ENCODE measurements around the gene CLIC4. TPM values are rescaled to one million over a fixed set of nuclear protein-coding genes. Genes with fewer than 3 reads are reported as not detected.
"Not testable (repeated sequence)": the region's sequence is repeated elsewhere in the genome, so short reads cannot be mapped to it uniquely, and the experiment has no call there.

CLIC4 gene
- polyA plus RNA-seq (2013, experiment 1 of 2; ENCODE audit: insufficient read length) = 536 TPM
- 537 TPM for polyA plus RNA-seq (2013, experiment 2 of 2; ENCODE audit: insufficient read length)

DNA sequence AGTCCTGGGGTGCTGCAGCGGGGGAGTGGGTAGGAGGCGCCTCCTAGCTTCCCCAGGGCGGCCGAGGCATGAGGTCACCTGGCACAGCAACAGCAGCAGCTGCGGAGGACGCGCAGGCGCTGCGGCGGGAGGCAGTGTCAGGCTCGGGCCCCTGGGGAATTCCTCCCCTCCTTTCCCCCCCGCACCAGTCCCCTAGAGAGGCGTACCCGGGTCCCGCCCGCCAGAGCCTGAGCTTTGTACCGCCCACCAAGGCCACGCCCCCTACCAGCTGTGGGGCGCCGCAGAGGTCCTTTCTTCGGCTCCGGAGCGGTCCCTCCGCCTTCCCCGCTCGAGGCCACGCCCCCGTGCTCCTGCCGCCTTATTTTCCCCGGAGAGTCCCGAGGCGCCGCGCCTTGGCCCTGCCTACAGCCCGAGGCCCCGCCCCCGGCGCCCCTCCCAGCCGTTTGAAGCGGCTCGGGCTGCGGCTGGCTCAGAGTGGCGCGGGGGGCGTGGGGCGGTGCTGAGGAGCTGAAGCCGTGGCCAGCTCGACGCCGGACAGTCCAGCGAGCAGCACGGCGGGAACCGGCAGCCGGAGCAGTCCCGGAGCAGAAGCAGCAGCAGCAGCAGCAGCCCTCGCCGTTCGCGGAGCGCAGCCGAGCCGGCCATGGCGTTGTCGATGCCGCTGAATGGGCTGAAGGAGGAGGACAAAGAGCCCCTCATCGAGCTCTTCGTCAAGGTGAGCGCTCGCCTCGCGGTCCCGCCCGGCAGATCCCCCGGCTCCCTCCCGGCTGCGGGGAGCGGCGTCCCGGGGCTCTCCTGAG, at the start of gene CLIC4:
CLIC4 (plus strand) TSS at position 537 of the 800 bp plus-strand sequence; CDS start at position 644, 107 bp downstream.
- DNase-seq = peak; percentile 99

DNA sequence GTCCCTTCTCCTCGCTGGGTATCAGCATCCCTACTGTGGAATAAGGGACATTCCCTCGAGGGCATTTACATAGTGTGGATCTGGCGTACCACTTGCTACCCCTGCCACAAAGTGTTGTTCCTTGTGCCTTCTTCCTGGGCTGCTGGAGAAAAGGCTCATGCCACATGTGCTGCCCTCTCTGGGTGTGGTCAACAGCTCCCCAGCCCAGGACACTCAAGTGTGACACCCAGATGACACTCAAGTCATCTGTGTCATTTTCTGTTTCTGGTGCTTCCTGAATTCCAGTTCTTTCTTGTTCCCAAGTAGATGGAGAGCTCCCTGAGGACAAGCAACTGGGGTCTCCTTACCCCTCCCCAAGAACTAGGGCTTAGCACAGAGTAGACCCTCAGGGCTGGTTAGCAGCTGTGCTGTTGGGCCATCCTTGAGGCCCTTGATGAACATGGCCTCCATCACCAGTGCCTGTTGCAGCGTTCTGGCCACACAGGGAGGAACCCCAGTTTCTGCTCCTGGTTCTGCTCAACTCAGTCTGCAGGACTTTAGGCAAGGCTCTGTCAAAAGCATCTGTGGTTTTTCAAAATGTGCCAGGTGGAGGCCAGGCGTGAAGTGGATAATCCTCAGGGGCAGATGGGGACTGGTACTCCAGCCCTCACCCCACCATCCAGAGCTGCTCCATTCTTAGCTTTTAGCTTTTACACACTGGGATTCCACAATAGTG, 49.0 kb upstream of the CLIC4 start:
- no peak for DNase-seq

DNA sequence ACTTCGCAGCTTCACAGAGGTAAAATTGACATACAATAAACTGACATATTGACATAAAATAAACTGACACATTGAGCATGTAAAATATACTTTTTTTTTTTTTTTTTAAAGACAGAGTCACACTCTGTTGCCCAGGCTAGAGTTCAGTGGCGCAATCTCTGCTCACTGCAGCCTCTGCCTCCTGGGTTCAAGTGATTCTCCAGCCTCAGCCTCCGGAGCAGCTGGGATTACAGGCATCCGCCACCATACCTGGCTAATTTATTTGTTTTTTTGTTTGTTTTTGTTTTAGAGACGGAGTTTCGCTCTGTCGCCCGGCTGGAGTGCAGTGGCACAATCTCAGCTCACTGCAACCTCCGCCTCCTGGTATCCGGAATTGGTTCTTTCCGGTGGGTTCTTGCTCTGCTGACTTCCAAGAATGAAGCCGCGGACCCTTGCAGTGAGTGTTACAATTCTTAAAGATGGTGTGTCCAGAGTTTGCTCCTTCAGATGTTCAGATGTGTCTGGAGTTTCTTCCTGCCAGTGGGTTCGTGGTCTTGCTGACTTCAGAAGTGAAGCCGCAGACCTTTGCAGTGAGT, 48.4 kb upstream of the CLIC4 start:
- no peak for DNase-seq

DNA sequence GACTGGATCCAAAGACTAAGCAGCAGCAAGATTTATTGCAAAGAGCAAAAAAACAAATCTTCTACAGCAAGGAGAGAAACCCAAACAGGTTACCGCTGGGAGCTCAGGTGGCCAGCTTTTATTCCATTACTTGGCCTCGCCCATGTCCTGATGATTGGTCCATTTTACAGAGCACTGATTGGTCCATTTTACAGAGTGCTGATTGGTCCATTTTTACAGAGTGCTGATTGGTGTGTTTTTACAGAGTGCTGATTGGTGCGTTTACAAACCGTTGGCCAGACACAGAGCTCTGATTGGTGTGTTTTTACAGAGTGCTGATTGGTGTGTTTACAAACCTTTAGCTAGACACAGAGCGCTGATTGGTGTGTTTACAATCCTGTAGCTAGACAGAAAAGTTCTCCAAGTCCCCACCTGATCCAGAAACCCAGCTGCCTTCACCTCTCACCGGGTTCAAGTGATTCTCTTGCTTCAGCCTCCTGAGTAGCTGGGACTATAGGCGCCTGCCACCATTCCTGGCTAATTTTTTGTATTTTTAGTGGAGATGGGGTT, 47.7 kb upstream of the CLIC4 start:
- DNase-seq = not testable (repeated sequence)

DNA sequence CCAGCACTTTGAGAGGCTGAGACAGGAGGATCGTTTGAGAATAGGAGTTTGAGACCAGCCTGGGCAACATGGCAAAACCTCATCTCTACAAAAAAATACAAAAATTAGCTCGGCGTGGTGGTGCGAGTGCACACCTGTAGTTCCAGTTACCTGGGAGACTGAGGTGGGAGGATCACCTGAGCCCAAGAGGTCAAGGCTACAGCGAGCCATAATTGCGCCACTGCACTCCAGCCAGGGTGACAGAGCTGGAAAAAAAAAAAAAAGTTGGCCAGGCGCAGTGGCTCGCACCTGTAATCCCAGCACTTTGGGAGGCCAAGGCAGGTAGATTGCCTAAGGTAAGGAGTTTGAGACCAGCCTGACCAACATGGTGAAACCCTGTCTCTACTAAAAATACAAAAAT, 46.9 kb upstream of the CLIC4 start:
- DNase-seq = not testable (repeated sequence)

DNA sequence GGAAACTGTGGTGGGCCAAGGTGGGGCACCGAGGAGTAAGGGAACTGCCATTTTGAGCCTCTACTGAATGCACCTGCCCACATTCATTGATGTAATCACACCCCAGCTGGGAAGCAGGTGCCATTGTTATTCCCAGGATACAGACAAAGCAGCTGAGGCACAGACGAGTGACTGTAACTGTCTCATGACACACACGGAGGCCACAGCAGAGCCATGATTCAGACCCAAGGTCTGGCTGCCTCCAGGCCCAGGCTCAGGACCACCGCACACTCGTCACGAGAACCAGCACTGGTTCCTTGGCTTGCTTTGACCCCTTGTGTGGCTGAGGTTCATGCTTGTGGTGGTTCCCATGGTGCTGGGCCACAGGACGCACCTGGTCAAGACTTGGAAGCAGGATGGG, 45.6 kb upstream of the CLIC4 start:
- no peak for DNase-seq

DNA sequence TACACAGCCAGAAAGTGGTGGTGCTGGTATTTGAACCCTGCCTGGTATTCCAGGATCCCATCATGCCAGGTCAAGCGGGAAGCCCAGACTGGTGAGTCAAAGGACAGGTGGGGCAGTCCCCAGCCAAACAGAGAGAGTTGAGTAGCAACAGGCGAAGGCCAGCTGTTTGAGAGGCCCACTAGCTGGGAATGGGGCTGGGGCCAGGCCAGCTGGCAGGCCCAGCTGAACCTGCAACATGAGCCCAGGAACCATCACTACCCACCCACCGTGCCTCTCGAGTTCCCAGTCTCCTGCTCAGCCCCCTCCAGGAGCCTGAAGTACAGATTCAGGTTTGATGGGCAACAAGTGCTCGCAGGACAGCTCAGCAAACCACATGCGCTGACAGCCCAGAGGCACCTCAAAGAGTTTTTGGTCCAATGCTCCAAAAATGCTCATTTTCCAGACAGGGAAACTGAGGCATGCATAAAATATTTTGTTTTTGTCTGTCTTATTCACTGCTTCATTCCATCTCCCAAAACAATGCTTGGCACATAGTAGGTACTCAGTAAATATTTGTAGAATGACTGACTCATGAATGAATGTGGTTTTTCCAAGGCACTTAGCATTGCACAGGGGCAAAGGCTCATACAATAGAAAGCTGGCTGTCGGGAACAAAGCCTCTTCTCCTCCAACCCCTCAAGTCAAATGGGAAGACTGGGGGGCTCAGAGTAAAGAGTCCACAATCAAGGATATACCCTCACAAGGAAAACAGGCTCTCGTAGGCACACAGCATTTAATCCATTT, 42.5 kb upstream of the CLIC4 start:
- DNase-seq = peak; percentile 45

DNA sequence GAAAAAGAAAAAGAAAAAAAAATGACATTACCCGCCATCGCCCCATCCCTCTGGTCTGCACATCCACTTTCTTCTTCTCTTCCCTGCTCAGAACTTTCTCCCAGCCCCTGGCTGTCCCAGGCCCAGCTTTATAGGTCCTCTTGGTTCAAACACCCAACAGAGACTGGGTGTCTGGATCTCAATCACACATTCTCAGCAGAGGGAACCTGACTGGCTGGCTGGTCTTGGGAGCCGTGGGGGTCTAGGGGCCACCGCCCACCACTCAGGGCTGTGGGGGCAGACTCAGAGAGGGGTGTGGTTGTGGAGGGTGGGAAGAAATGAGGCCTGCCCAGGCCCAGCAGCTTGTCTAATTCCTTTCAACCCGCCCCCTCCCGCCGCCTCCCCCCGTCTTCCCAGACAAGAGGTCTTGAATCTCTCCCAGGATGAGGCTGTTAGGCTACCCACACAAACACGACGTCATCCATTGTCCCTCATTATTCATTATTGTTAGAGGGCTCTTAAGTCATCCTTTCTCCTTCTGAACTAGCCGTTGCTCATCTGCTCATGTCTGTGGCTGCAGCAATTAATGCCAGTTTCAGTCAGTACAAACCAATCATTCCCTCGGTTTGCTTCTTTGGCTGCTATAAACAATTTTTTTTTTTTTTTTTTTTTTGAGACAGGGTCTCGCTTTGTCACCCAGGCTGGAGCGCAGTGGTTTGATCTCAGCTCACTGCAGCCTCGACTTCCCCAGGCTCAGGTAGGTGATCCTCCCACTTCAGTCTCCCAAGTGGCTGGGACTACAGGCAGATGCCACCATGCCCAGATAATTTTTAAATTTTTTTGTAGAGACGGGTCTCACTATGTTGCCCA, 40.6 kb upstream of the CLIC4 start:
- DNase-seq = peak; percentile 80

DNA sequence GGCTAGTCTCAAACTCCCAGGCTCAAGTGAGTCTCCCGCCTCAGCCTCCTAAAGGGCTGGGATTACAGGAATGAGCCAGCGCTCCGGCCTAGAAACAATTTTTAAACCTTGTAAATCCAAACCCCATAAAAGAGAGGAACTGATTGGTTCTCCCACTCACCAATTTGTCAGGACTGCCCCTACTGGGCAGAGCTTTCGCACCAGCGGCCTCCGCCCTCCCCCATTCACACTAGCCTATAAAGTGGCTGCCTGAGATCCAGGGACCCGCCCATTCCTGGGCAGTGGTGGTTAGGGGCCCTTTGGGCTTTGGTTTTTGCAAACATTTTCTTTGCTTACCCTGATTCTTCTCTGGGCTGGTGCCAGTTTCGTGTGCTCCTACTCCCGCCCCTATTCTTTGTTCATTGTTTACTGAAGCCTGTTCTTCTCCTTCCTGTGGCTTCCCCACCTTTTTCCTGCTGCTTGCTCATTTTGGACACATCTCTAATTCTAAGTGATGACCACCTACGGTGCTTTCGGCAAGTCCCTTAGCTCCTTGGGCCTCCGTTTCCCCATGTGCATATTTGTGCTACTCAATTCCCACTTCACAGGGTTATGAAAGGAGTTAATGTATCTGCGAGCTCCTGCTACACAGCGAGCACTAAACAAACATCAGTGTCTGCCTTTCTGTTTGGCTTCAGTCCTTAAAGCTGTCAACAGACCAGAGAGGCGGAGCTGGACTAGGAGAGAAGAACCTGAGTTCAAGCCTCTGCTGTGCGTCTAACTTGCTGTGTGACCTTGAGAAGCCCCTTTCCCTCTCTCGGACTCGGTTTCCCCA, 39.8 kb upstream of the CLIC4 start:
- DNase-seq = peak; percentile 78

DNA sequence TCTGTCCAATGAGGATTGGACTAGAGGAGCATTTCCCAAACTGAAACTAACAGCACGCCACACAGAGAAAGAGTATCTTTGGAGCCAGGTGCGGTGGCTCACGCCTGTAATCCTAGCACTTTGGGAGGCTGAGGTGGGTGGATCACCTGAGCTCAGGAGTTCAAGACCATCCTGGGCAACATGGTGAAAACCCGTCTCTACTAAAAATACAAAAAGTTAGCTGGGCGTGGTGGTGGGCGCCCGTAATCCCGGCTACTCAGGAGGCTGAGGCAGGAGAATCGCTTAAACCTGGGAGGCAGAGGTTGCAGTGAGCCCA, 39.2 kb upstream of the CLIC4 start:
- not testable (repeated sequence) for DNase-seq

DNA sequence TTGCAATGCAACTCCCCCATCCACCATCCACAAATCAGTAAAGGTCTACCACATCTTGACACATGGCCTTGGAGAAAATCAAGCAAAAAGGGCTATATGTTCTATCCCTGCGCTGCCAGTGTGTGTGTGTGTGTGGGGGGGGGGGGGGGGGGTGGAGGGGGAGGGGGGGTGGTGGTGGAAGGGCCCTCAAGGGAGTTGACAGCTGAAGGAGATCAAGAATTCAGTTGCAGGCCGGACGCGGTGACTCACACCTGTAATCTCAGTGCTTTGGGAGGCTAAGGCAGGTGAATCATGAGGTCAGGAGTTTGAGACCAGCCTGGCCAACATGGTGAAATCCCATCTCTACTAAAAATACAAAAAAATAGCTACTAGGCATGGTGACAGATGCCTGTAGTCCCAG, 37.6 kb upstream of the CLIC4 start:
- peak; percentile 68 for DNase-seq

DNA sequence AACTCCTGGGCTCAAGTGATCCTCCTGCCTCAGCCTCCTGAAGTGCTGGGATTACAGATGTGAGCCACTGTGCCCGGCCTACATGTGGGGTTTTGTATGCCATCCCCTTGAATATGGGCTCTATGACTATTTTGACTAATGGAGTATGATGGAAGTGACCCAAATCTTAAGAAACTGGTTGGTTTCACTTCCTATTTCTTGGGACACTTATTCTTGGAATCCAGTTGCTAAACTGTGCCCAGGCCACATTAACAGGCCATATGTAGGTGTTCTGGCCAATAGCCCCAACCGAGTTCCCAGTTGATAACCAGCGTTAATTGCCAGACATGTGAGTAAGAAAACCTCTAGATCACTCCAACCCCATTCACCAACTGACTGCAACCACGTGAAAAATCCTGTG, 36.3 kb upstream of the CLIC4 start:
- no peak for DNase-seq

DNA sequence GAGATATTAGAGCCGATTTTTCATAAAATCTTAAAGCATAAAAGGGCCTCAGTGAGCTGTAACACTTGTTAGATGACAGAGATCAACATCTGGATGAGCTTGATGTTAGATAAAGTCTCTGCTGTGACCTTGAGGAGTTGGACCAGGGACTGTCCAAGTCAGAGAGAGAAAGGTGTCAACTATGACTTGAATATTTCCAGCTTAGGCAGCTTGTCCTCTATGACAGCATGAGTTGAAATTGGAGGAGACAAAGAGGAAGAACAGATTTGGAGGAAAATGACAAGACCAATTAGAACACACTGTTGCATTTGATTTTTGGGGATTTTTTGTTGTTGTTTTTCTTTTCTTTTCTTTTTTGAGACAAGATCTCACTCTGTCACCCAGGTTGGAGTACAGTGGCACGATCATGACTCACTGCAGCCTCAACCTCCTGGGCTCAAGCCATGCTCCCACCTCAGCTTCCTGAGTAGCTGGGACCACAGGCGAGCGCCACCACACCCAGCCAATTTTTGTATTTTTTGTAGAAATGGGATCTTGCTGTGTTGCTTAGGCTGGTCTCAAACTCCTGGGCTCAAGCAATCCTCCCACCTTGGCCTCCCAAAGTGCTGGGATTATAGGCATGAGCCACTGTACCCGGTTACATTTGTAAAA, 35.3 kb upstream of the CLIC4 start:
- DNase-seq = no peak

DNA sequence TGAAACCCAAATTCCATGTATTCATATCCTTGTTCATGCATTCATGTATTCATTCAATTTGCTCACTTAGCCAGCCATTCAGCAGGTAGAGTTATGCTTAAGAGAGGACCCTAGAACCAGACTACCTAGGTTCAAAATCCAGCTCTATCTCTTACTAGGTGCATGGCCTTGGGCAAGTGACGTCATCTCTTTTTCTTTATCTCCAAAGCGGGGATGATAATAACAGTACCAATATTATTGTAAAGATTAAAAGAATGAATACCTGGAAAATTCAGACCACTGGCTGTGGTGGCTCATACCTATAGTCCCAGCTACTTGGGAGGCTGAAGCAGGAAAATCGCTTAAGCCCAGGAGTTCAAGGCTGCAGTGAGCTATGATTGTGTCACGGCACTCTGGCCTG, 33.9 kb upstream of the CLIC4 start:
- no peak for DNase-seq

DNA sequence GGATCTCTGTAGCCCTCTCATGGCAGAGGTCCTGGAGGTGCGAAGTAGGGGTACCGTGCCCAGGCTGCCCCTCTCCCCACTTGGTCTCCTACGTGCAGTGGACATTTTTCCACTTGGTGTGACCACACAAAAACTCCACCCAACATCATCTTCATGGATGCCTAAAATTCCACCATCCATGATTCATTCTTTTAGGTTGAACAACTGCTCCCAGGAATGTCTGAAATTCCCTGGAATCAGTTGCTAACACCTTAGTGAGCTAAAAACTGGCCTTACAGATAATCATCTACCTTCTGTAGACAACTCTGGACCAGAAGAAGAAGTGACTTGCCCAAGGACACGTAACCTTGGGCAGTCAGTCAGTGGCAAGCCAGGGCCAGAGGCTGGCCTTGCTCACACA, 32.1 kb upstream of the CLIC4 start:
- peak; percentile 80 for DNase-seq

DNA sequence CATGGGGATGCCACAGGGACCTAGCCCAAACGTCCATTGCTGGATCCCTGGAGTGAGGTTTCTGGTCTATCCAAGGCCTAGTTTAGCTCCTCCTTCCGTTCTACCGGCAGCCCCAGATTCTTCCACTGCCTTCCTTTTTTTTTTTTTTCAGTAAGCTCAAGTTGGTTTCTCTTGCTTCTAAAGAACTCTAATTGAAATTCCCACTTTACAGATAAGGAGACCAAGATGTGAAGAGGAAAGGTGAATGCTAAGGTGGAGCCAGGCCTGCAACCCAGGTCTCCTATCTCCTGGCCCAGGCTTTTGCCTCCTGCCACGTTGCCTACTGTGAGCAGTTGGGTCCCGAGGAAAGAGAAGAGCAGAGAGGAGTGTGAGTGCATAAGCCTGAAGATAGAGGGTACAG, 31.5 kb upstream of the CLIC4 start:
- no peak for DNase-seq

DNA sequence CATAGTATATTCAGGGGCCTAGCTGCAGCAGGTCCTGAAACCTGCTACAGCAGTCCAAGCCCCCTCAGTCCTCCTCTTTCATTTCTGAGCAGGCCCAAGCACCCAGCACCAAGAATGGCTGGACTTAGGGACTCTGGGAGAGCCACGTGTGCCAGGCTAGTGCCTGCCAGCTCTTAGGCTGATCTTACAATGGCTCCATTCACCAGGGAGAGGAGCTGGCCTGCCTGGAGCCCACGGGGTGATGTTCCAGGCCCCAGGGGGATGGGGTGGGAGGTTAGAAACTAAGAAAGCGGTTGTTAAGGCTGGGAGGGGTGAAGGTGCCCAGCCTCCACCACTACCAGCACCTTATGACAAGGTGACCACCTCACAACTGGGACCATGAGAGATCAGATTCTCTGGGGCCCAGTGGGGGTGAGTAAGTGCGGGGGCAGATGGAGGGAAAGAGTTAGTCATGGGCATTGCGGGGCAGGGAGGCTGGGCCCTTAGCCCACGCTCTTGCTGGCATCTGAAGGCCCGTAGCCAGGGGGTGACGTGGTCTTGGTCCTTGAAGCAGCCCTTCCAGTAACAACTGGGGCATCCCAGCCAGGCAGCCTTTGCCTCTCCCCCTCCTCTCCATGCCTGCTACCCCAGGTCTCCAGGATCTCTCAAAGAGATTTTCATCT, 30.3 kb upstream of the CLIC4 start:
- no peak for DNase-seq

DNA sequence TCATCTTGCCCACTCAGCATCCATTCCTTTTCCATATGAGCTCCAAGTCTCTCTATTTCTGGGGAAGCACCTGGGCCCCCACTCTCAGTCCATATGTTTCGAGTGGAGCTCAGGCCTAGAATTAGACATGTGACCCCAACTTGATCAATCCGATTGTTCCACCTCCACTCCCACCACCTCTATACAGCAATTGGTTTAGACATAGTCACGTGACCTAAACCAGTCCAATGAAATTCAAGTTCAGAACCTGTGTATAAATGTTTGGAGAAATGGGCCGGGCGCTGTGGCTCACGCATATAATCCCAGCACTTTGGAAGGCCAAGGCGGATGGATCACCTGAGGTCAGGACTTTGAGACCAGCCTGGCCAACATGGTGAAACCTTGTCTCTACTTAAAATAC, 29.6 kb upstream of the CLIC4 start:
- DNase-seq = no peak

DNA sequence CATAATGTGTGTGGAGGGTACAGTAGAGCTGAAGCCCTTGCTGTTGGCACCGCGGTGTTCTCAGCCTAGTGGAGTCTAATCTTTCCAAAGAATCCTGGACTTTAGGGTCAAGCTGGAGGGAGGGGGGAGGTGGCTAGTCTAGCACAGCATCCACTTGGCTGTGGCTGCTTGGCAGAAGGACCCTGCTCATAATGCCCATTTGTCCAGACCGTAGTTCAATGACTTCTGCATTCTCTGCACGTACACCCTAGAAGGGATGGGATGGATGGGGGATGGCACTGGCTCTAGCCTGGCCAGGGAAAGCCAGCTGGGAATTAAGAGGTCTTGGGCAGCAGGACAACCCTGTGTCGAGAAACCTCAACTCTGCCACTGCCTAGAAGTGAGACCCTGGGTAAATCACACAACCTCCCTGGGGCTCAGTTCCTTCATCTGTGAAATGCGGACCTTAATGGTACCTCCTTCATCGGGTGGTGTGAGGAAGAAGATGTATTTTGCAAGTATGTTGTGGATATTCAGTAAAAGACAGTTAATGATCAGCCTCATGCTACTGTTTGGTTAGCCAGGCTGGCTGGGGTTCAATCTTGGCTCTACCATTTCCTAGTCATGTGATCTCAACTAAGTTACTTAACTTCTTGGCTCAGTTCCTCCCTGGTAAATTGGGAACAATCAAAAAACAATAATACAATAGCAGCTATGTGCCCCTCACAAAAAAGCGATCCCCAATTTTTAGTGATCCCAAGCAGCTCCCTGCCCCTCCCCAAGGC, 27.2 kb upstream of the CLIC4 start:
- DNase-seq = no peak
